Brain pericyte (primary cell): Measurements from ENCODE around the gene C20orf141.

Experiments
- DNase-seq: peaks from one replicate; pipeline ENCODE4 v3.0.0-alpha.2; 2012; ENCODE audit warnings: low read depth, low spot score

C20orf141 gene

DNA sequence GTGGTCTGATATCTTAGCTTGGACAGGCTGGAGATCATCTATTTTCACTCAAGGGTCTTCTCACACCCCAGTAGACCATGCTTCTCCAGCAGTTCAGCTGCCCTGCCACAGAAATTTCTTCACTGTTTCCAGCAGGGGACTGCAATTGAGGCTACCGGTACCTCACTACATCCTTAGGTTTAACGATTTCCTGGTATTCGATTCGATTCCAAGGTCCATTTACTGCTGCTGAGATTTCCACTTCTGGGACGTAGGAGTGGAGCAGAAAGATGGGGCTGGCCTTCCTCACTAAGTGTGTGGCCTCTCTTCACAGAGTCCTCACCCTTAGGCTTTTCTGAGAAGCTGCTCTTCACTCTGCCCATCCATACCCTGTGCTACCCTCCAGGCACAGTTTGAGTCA lies 31.9 kb downstream of the C20orf141 start:
- no peak for DNase-seq

DNA sequence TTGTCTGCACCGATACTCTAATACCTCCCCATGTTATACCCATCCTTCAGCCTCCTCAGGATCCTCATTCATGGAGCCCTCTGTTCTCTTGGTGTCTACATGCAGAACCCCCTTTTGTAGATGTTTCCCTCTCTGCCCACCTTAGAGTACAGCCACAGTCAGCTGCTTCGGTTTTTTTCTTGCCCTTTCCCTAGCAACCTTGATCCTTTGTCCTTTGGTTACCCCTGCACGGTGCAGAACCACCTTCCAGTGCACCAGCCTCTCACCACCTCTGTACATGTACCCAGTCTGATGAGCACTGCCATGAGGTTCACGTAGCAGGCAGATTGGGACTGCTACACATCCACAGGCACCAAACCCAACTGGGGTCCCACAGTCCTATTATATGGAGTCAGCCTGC lies 33.0 kb downstream of the C20orf141 start:
- no peak for DNase-seq

DNA sequence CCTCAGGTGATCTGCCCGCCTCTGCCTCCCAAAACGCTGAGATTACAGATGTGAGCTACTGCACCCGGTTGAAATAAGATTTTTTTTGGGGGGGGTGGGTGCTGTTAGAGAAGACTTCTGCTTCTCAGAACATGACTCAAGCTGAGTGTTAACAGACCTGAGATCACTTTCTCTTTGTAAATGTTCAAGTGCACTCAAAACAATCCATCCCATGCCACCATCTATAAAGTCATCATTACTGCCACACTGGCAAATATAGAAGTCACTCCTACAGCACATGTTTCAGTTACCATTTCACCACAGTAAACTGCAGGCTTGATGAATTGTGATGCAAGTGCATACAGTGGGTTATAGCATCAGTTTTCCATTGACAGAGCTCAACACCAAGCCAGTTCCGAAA lies 34.7 kb downstream of the C20orf141 start:
- no peak for DNase-seq

DNA sequence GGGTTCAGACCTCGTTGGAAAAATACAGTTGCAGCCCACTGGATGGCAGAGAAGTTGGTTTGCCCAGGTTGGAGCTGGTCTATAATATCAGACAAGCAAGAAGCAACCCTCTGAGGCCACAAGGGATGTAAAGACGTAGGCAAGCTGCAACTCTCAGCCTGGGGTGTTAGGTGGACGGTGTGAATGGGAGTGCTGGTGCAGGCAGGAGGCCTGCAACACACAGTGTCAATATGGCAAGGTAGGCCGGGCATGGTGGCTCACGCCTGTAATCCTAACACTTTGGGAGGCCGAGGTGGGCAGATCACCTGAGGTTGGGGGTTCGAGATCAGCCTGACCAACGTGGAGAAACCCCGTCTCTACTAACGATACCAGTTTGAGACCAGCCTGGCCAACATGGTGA lies 36.3 kb downstream of the C20orf141 start:
- no peak for DNase-seq

DNA sequence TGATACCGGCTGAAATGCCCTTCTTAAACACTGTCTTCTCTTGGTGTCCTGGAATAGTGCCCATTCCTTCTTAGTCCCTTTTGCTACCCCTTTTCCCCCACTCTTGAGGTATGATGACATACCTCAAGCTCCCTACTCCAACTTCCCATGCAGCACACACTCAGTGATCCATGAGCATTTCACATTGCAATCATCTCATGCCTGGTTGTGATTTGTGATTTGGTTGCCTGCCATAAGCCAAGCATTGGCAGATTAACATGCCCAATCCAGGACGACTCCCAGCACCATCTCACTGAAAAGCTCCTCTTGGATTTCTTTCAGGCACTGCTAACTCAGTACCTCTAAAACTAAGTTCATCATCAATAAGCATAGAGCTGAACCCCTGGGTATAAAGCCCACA lies 43.8 kb downstream of the C20orf141 start:
- no peak for DNase-seq

DNA sequence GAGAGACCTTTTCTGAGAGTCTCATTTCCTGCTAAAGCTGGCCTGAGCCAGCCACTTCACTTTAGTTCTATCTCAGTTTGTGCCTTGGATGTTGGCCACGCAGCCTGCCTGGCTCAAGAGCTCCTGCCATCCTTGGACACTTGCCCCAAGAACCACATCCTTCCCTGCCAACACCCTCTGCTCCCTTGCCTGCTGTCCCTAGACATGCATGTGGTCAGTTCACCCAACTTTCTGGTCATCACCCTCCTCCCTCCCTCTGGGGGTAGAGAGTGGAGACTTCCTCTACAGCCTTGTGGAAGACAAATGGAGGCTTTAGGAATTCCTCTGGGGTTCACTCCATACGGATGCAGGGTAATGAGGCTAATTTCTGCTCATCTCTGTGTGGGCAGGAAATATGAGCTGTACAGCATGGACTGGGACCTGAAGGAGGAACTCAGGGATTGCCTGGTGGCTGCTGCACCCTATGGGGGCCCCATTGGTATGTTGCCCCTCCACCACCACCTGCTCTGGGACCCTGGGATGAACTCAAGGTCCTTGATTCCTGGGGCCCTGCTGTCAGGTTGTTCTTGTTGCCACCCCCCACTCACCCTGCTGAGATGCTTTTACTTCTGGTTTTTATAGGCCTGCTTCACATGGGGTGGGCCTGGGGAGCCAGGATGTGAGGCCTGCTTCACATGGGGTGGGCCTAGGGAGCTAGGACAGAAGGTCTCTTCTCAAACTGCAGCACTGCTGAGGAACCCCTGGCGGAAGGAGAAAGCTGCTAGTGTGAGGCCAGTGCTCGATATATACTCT lies 44.7 kb downstream of the C20orf141 start:
- no peak for DNase-seq

DNA sequence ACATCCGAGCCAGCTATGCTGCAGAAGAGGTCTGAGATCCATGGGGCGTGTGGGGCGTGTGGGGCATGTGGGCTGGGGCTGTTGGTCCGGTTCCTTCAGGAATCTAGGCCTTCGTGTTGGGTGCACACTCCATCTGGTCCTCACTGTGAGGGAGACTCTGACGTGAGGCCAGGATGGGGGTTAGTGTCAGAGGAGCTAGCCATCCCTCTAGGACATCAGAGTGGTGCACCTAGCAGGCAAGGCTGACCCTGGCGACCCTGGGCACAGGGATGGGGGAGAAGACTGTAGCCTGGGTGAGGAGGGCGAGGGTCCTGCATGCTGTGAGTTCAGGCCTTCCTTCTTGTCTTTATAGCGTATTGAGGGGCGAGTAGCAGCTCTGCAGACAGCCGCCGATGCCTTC lies 49.8 kb downstream of the C20orf141 start:
- no peak for DNase-seq

DNA sequence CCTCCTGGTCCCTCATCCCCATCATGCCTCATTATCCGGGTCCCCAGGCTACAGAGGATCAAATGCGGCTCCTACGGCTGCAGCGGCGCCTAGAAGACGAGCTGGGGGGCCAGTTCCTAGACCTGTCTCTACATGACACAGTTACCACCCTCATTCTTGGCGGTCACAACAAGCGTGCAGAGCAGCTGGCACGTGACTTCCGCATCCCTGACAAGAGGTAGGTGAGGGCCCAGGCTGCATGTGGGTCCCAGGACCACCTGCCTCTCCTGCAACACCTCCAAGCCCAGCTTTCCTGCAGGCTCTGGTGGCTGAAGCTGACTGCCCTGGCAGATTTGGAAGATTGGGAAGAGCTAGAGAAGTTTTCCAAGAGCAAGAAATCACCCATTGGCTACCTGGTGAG lies 50.3 kb downstream of the C20orf141 start:
- no peak for DNase-seq
